Neural progenitor cell (in vitro differentiated cells): Measurements from ENCODE around the gene CTSH.

ENCODE experiments used
- EZH2 ChIP-seq: fragments of 200-600 bp; sonication (generic); IDR thresholded peaks from 2 replicates; pipeline ENCODE4 v1.6.1; 2017; ENCODE audit warnings: antibody characterized with exemption, mild to moderate bottlenecking, moderate library complexity
- EZH2phosphoT487 ChIP-seq: fragments of 200-600 bp; sonication (generic); IDR thresholded peaks from 2 replicates; pipeline ENCODE4 v1.6.1; 2017; ENCODE audit warnings: antibody characterized with exemption
- TF ChIP-seq, protein P1 (sequence below): fragments of 200-600 bp; sonication (generic); IDR thresholded peaks from 2 replicates; pipeline ENCODE4 v1.5.1; 2017; ENCODE audit warnings: antibody characterized with exemption, mild to moderate bottlenecking

DNA sequence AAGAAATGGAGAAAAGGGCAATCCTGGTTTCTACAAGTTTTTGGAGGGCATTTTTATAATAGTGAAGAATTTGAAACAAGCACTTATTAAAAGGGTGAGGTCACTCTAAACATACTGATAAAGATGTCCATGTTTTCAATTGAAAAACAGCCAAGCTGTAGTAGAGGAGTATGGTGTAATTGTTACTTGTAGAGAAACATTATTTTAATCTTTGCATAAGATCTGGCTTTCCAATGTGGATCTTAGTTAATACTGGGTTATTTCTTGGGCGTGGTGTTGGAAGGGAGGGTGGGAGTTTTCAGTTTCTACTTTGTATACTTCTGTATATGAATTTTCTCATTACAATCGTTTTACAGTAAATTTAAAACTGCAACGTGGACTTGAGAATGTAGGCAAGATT lies 49.4 kb downstream of the CTSH start:
- TF ChIP-seq, protein P1, sequence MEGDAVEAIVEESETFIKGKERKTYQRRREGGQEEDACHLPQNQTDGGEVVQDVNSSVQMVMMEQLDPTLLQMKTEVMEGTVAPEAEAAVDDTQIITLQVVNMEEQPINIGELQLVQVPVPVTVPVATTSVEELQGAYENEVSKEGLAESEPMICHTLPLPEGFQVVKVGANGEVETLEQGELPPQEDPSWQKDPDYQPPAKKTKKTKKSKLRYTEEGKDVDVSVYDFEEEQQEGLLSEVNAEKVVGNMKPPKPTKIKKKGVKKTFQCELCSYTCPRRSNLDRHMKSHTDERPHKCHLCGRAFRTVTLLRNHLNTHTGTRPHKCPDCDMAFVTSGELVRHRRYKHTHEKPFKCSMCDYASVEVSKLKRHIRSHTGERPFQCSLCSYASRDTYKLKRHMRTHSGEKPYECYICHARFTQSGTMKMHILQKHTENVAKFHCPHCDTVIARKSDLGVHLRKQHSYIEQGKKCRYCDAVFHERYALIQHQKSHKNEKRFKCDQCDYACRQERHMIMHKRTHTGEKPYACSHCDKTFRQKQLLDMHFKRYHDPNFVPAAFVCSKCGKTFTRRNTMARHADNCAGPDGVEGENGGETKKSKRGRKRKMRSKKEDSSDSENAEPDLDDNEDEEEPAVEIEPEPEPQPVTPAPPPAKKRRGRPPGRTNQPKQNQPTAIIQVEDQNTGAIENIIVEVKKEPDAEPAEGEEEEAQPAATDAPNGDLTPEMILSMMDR: no peak
- no peak for TF ChIP-seq EZH2
- TF ChIP-seq EZH2phosphoT487: no peak
